Liver (tissue), 3 donors: ENCODE data around the gene DCLK2.

Source experiments
- CTCF ChIP-seq: fragments of 150-350 bp; IDR thresholded peaks from 2 replicates; pipeline ENCODE4 v1.5.1; 2017; ENCODE audit warnings: improper control_type of control experiment, low read depth, low read length; ENCODE audit not compliant: missing input control
- EGR1 ChIP-seq, 2 donors: IDR thresholded peaks; 2 replicates each; pipeline ENCODE4 v1.6.1; 2016 to 2018; ENCODE audit warnings: antibody characterized with exemption in 2 of 2, low read depth in 2 of 2
- FOXA1 ChIP-seq: IDR thresholded peaks from 2 replicates; pipeline ENCODE4 v1.6.1; 2016; ENCODE audit warnings: antibody characterized with exemption
- GABPA ChIP-seq, 2 donors: IDR thresholded peaks in 1 of 2; conservative IDR thresholded peaks in 1 of 2; 2 replicates each; pipeline ENCODE4 v1.6.1; 2016; ENCODE audit warnings: antibody characterized with exemption in 2 of 2, mild to moderate bottlenecking in 1 of 2, moderate library complexity in 1 of 2
- JUND ChIP-seq, 2 donors: IDR thresholded peaks; 2 replicates each; pipeline ENCODE4 v1.6.1; 2016; ENCODE audit warnings: antibody characterized with exemption in 2 of 2
- MAX ChIP-seq: IDR thresholded peaks from 2 replicates; pipeline ENCODE4 v1.6.1; 2016; ENCODE audit warnings: antibody characterized with exemption
- NR2F2 ChIP-seq: IDR thresholded peaks from 2 replicates; pipeline ENCODE4 v1.6.1; 2016; ENCODE audit warnings: antibody characterized with exemption
- RAD21 ChIP-seq, 2 donors: IDR thresholded peaks; 2 replicates each; pipeline ENCODE4 v1.6.1; 2016; ENCODE audit warnings: antibody characterized with exemption in 2 of 2, mild to moderate bottlenecking in 2 of 2
- REST ChIP-seq: IDR thresholded peaks from 2 replicates; pipeline ENCODE4 v1.6.1; 2016; ENCODE audit warnings: antibody characterized with exemption, mild to moderate bottlenecking
- RXRA ChIP-seq, 2 donors: IDR thresholded peaks; 2 replicates each; pipeline ENCODE4 v1.6.1; 2017 to 2018; ENCODE audit warnings: antibody characterized with exemption in 2 of 2, mild to moderate bottlenecking in 1 of 2
- SP1 ChIP-seq: IDR thresholded peaks from 2 replicates; pipeline ENCODE4 v1.6.1; 2018; ENCODE audit warnings: antibody characterized with exemption, mild to moderate bottlenecking
- TAF1 ChIP-seq: conservative IDR thresholded peaks from 2 replicates; pipeline ENCODE4 v1.6.1; 2016; ENCODE audit warnings: antibody characterized with exemption, mild to moderate bottlenecking
- YY1 ChIP-seq: IDR thresholded peaks from 2 replicates; pipeline ENCODE4 v1.6.1; 2016; ENCODE audit warnings: antibody characterized with exemption, mild to moderate bottlenecking
- TF ChIP-seq, protein P1 (sequence below): IDR thresholded peaks from 2 replicates; pipeline ENCODE4 v1.6.1; 2016; ENCODE audit warnings: antibody characterized with exemption
- donor health status: healthy.
- donor health status: healthy.

- TF ChIP-seq CTCF, result no peak
- TF ChIP-seq RAD21 (IDR thresholded peaks at IDR 0.05), result peak in 1 of 2 donors; percentile 42
- TF ChIP-seq TAF1, result no peak
- TF ChIP-seq JUND (IDR thresholded peaks at IDR 0.05), result no peak
- TF ChIP-seq, protein P1, sequence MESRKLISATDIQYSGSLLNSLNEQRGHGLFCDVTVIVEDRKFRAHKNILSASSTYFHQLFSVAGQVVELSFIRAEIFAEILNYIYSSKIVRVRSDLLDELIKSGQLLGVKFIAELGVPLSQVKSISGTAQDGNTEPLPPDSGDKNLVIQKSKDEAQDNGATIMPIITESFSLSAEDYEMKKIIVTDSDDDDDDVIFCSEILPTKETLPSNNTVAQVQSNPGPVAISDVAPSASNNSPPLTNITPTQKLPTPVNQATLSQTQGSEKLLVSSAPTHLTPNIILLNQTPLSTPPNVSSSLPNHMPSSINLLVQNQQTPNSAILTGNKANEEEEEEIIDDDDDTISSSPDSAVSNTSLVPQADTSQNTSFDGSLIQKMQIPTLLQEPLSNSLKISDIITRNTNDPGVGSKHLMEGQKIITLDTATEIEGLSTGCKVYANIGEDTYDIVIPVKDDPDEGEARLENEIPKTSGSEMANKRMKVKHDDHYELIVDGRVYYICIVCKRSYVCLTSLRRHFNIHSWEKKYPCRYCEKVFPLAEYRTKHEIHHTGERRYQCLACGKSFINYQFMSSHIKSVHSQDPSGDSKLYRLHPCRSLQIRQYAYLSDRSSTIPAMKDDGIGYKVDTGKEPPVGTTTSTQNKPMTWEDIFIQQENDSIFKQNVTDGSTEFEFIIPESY, result no peak
- no peak for TF ChIP-seq REST
- TF ChIP-seq SP1, result peak; percentile 35
- no peak for TF ChIP-seq MAX
- peak in 1 of 2 donors; percentile 44 for TF ChIP-seq RXRA (IDR thresholded peaks at IDR 0.05)
- no peak for TF ChIP-seq GABPA (IDR thresholded peaks at IDR 0.05 in 1 of 2, conservative IDR thresholded peaks at IDR 0.05 in 1 of 2)
- TF ChIP-seq NR2F2, result no peak
- no peak for TF ChIP-seq EGR1 (IDR thresholded peaks at IDR 0.05; ENCODE audit: low read depth in 2 of 2)
- TF ChIP-seq FOXA1, result no peak
- TF ChIP-seq YY1, result no peak
Observed at GRCh38 chr4:150232029-150232428, 153.8 kb downstream of the DCLK2 start.
